NB4 (cell line): ENCODE results near the gene CPN2.

Source experiments
- MYC ChIP-seq: IDR thresholded peaks from 2 replicates; pipeline ENCODE4 v1.6.1; 2011; ENCODE audit warnings: low read depth, low read length
- POLR2A ChIP-seq: IDR thresholded peaks from 2 replicates; pipeline ENCODE4 v1.6.1; 2011; ENCODE audit warnings: mild to moderate bottlenecking; ENCODE audit not compliant: insufficient read length; ENCODE audit errors: extremely low read depth
- TF ChIP-seq, protein P1 (sequence below): IDR thresholded peaks from one replicate; pipeline ENCODE4 v1.5.1; 2012; ENCODE audit warnings: low read depth, low read length
- TF ChIP-seq, protein P2 (sequence below): IDR thresholded peaks from 2 replicates; pipeline ENCODE4 v1.6.1; 2011; ENCODE audit warnings: low read depth, low read length

DNA sequence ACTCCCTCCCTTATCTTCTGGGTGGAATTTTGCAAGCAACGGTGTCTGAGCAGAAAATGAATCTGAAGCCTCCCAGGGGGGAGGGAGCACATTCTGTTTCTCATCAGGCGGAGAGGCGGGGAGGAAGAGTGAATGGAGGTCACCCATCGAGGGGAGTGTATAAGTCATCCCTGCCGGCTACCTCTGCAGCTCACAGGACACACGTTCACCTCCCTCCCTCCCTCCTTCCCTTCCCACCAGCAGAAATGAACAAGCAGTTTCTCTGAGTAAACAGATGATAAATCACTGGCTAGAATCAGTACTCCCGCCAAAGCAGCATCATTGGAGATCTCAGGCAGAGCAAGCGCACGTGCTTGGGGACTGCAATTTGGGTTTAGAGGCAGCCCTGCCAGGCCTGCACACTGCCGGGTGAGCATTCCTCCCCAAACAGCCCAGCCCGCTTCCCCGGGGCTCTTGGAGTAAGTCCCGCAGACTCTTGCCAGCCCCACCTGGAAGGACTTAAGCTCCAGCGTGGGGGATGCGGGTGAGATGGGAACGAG is 38.3 kb downstream of the CPN2 start:
- TF ChIP-seq, protein P1, sequence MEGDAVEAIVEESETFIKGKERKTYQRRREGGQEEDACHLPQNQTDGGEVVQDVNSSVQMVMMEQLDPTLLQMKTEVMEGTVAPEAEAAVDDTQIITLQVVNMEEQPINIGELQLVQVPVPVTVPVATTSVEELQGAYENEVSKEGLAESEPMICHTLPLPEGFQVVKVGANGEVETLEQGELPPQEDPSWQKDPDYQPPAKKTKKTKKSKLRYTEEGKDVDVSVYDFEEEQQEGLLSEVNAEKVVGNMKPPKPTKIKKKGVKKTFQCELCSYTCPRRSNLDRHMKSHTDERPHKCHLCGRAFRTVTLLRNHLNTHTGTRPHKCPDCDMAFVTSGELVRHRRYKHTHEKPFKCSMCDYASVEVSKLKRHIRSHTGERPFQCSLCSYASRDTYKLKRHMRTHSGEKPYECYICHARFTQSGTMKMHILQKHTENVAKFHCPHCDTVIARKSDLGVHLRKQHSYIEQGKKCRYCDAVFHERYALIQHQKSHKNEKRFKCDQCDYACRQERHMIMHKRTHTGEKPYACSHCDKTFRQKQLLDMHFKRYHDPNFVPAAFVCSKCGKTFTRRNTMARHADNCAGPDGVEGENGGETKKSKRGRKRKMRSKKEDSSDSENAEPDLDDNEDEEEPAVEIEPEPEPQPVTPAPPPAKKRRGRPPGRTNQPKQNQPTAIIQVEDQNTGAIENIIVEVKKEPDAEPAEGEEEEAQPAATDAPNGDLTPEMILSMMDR = no peak
- TF ChIP-seq POLR2A (no peak), MYC (no peak)
- TF ChIP-seq, protein P2, sequence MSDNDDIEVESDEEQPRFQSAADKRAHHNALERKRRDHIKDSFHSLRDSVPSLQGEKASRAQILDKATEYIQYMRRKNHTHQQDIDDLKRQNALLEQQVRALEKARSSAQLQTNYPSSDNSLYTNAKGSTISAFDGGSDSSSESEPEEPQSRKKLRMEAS = no peak
